ENCODE measurements around the gene PSME3IP1. TPM values are rescaled to one million over a fixed set of nuclear protein-coding genes. Genes with fewer than 3 reads are reported as not detected.

PSME3IP1 gene
- total RNA-seq, 1 experiment from 2014 or later = 103 TPM

DNA sequence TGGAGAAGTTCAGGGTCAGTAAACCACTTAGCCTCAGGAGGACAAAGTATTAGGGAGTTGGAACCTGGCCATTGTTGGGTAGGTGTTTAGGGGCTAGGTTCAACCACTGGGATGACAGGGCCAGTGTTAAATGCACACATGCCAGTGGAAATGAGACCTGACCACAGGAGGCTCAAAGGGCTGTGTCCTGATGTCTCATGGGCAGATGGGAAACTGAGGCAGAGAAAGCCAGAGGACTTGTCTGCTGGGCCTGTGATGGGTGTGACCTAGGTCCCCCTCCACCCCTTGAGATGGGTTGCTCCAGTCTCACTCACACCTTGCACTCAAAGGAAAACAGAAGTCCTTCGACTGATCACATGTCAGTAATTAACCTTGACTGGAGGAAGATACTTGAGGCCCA, 77.4 kb downstream of the PSME3IP1 start:
- no peak overlapping the region; a peak in 2 of 7 replicates for H3K27ac Mint-ChIP-seq

More for the DNA sequence above, 77.4 kb downstream of the PSME3IP1 start:
- no peak overlapping the region for H4K91ac ChIP-seq (ENCODE audit: insufficient read length, low read depth, low read length)
- peaks cover 19 to 25% of the 10 kb centered on the region in 2 experiments for H3K4me1 Mint-ChIP-seq
- H2BK120ac ChIP-seq (ENCODE audit: low read depth, low read length, poor library complexity, severe bottlenecking) = no peak overlapping the region
- H3K4me2 ChIP-seq (ENCODE audit: insufficient read depth, insufficient read length, low read length) = no peak overlapping the region
- no peak overlapping the region for H2BK20ac ChIP-seq (ENCODE audit: low read depth, low read length, poor library complexity, severe bottlenecking)
- no peak overlapping the region for H3K56ac ChIP-seq (ENCODE audit: insufficient read length, low read depth, low read length)
- H2AFZ ChIP-seq (ENCODE audit: low read length) = no peak overlapping the region
- DNase-seq = no peak
- no CpG with 5 or more reads among the region's 1 CpG for WGBS (ENCODE audit: extremely low coverage, insufficient read length, low lambda C conversion rate)
- no peak overlapping the region for H2BK15ac ChIP-seq (ENCODE audit: low read depth, low read length)
- H3K27me3 ChIP-seq (ENCODE audit: insufficient read depth, low read length) = no peaks in the 10 kb centered on the region
- no peak overlapping the region for H3K4ac ChIP-seq (ENCODE audit: low read depth, low read length)
- no peaks in the 10 kb centered on the region; the same call in 1 of the 2 replicates for H3K4me1 ChIP-seq (ENCODE audit: insufficient read depth, low read length)
- H3K9me3 Mint-ChIP-seq = no peaks in the 10 kb centered on the region
- no peak overlapping the region for H3K23ac ChIP-seq (ENCODE audit: insufficient read length, low read depth, low read length)
- no peaks in the 10 kb centered on the region for H3K23me2 ChIP-seq (ENCODE audit: insufficient read length, low read depth, low read length, poor library complexity, severe bottlenecking)
- H3K36me3 Mint-ChIP-seq (ENCODE audit: insufficient read depth in 1 of 3, low read depth in 3 of 3) = no peaks in the 10 kb centered on the region
- H3K79me1 ChIP-seq (ENCODE audit: insufficient read depth, low read depth, low read length, poor library complexity, severe bottlenecking) = no peaks in the 10 kb centered on the region
- no peak overlapping the region for H2AK5ac ChIP-seq (ENCODE audit: insufficient read length, low read length)
- TF ChIP-seq, protein P1, sequence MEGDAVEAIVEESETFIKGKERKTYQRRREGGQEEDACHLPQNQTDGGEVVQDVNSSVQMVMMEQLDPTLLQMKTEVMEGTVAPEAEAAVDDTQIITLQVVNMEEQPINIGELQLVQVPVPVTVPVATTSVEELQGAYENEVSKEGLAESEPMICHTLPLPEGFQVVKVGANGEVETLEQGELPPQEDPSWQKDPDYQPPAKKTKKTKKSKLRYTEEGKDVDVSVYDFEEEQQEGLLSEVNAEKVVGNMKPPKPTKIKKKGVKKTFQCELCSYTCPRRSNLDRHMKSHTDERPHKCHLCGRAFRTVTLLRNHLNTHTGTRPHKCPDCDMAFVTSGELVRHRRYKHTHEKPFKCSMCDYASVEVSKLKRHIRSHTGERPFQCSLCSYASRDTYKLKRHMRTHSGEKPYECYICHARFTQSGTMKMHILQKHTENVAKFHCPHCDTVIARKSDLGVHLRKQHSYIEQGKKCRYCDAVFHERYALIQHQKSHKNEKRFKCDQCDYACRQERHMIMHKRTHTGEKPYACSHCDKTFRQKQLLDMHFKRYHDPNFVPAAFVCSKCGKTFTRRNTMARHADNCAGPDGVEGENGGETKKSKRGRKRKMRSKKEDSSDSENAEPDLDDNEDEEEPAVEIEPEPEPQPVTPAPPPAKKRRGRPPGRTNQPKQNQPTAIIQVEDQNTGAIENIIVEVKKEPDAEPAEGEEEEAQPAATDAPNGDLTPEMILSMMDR (conservative IDR thresholded peaks at IDR 0.05) = no peak
- H4K8ac ChIP-seq (replicated peaks; ENCODE audit: insufficient read length, low read depth, low read length) = no peak overlapping the region
- H3T11ph ChIP-seq (ENCODE audit: low read length) = no peak overlapping the region
- no peak overlapping the region for H3K27ac ChIP-seq (ENCODE audit: insufficient read length, low read depth, low read length)
- H4K5ac ChIP-seq (ENCODE audit: insufficient read length, low read depth, low read length) = no peak overlapping the region
- no peak overlapping the region for H3K9ac ChIP-seq (ENCODE audit: extremely low read depth, insufficient read length, low read length)
- H4K20me1 ChIP-seq (ENCODE audit: control insufficient read depth, insufficient read depth, insufficient read length) = no peaks in the 10 kb centered on the region
- no peak overlapping the region for H3K14ac ChIP-seq (ENCODE audit: insufficient read depth, low read length)
- H3K18ac ChIP-seq (ENCODE audit: insufficient read length, low read depth, low read length) = no peak overlapping the region
- H2BK12ac ChIP-seq (ENCODE audit: insufficient read length, low read depth, low read length) = no peak overlapping the region
- no peak overlapping the region for H3K4me3 Mint-ChIP-seq
- H3K9me3 ChIP-seq (ENCODE audit: control insufficient read depth, low read depth, low read length) = no peaks in the 10 kb centered on the region
- H3K27me3 Mint-ChIP-seq (ENCODE audit: low read depth) = no peaks in the 10 kb centered on the region; the same call in 1 of the 2 replicates
- H3K79me2 ChIP-seq (ENCODE audit: insufficient read depth, low read length) = no peaks in the 10 kb centered on the region
- H2BK5ac ChIP-seq (ENCODE audit: insufficient read length, low read length) = no peak overlapping the region

Data from H9 (cell line).